ENCODE data around the gene CTTNBP2. TPM values are rescaled to one million over a fixed set of nuclear protein-coding genes. Genes with fewer than 3 reads are reported as not detected.
A peak's percentile ranks its signal among the peaks of the same experiment; 100 is the strongest.
"Not testable (repeated sequence)": the region's sequence is repeated elsewhere in the genome, so short reads cannot be mapped to it uniquely, and the experiment has no call there.

Gene CTTNBP2
- total RNA-seq, 1 donor from 2014 or later, result not detected

- no peak for DNase-seq (ENCODE audit: low read depth in 2 of 2)
These were observed 134.2 kb downstream of the CTTNBP2 start for GRCh38 chr7:117739085-117739484.

GRCh38 chr7:117737926-117738325 is 135.3 kb downstream of the CTTNBP2 start:
- DNase-seq (ENCODE audit: low read depth in 2 of 2), result no peak

GRCh38 chr7:117731455-117731854 is 141.8 kb downstream of the CTTNBP2 start:
- no peak for DNase-seq (ENCODE audit: low read depth in 2 of 2)

- DNase-seq (ENCODE audit: low read depth in 2 of 2), result no peak
These were observed 142.9 kb downstream of the CTTNBP2 start for GRCh38 chr7:117730390-117730789.

GRCh38 chr7:117728890-117729624 is 144.2 kb downstream of the CTTNBP2 start:
- no peak for DNase-seq (ENCODE audit: low read depth in 2 of 2)

- DNase-seq (ENCODE audit: low read depth in 2 of 2), result no peak
These were observed 148.3 kb downstream of the CTTNBP2 start for GRCh38 chr7:117724898-117725297.

- no peak for DNase-seq (ENCODE audit: low read depth in 2 of 2)
These were observed 153.9 kb downstream of the CTTNBP2 start for GRCh38 chr7:117719377-117719776.

GRCh38 chr7:117718116-117718835 is 155.0 kb downstream of the CTTNBP2 start:
- no peak for DNase-seq (ENCODE audit: low read depth in 2 of 2)

GRCh38 chr7:117717357-117717756 is 155.9 kb downstream of the CTTNBP2 start:
- DNase-seq (ENCODE audit: low read depth in 2 of 2), result no peak

GRCh38 chr7:117716707-117717299 is 156.4 kb downstream of the CTTNBP2 start:
- no peak for DNase-seq (ENCODE audit: low read depth in 2 of 2)

- DNase-seq (ENCODE audit: low read depth in 2 of 2), result peak; percentile 45 to 48
These were observed 157.3 kb downstream of the CTTNBP2 start for GRCh38 chr7:117715784-117716445.

GRCh38 chr7:117711556-117711955 is 161.7 kb downstream of the CTTNBP2 start:
- no peak for DNase-seq (ENCODE audit: low read depth in 2 of 2)

GRCh38 chr7:117708173-117708572 is 165.1 kb downstream of the CTTNBP2 start:
- DNase-seq (ENCODE audit: low read depth in 2 of 2), result not testable (repeated sequence)

GRCh38 chr7:117707080-117707479 is 166.2 kb downstream of the CTTNBP2 start:
- no peak for DNase-seq (ENCODE audit: low read depth in 2 of 2)

- DNase-seq (ENCODE audit: low read depth in 2 of 2), result no peak
These were observed 167.0 kb downstream of the CTTNBP2 start for GRCh38 chr7:117706210-117706609.

- no peak for DNase-seq (ENCODE audit: low read depth in 2 of 2)
These were observed 167.6 kb downstream of the CTTNBP2 start for GRCh38 chr7:117705630-117706029.

GRCh38 chr7:117704063-117704462 is 169.2 kb downstream of the CTTNBP2 start:
- no peak for DNase-seq (ENCODE audit: low read depth in 2 of 2)

- DNase-seq (ENCODE audit: low read depth in 2 of 2), result no peak
These were observed 175.2 kb downstream of the CTTNBP2 start for GRCh38 chr7:117698018-117698417.

GRCh38 chr7:117692338-117692737 is 180.9 kb downstream of the CTTNBP2 start:
- DNase-seq (ENCODE audit: low read depth in 2 of 2), result no peak

GRCh38 chr7:117690147-117690546 is 183.1 kb downstream of the CTTNBP2 start:
- no peak for DNase-seq (ENCODE audit: low read depth in 2 of 2)

GRCh38 chr7:117689406-117689805 is 183.8 kb downstream of the CTTNBP2 start:
- DNase-seq (ENCODE audit: low read depth in 2 of 2), result no peak

GRCh38 chr7:117688126-117688525 is 185.1 kb downstream of the CTTNBP2 start:
- no peak for DNase-seq (ENCODE audit: low read depth in 2 of 2)

Measured in lung microvascular endothelial cell (primary cell).